ENCODE measurements around the gene NMB. TPM values are rescaled to one million over a fixed set of nuclear protein-coding genes. Genes with fewer than 3 reads are reported as not detected.

Gene NMB
- total and polyA plus RNA-seq, 2 of the 13 experiments (the other 11 are each of a cell fraction or from before 2014, with no cell fraction given), result 10.4 to 25.4 TPM

DNA sequence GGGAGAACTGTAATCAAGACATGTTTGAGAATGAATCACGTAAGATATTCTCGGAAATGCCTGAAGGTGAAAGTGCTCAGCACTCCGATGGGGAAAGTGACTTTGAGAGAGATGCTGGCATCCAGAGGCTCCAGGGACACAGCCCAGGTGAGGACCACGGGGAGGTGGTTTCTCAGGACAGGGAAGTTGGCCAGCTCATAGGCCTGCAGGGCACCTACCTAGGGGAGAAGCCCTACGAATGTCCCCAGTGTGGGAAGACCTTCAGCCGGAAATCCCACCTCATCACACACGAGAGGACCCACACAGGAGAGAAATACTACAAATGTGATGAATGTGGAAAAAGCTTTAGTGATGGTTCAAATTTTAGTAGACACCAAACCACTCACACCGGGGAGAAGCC lies 37.4 kb downstream of the NMB start:
- 99% methylated on average over 8 of the region's 8 CpGs for WGBS (ENCODE audit: low lambda C conversion rate)
- BruUV-seq (replicated peaks), result no TSS peak
- Histone ChIP-seq H2AFZ (ENCODE audit: low read length) (no peak overlapping the region), H3K4me2 (ENCODE audit: low read depth, low read length) (no peak overlapping the region), H3K27me3 (ENCODE audit: control insufficient read depth in 1 of 2, insufficient read depth in 2 of 2, low read length in 2 of 2) (no peaks in the 10 kb centered on the region), H3K4me3 (replicated peaks in 1 of 3; ENCODE audit: insufficient read depth in 1 of 3, low read depth in 2 of 3, low read length in 3 of 3) (no peak overlapping the region), H3K9me3 (ENCODE audit: low read length) (no peaks in the 10 kb centered on the region), H4K20me1 (ENCODE audit: insufficient read depth, low read length) (no peaks in the 10 kb centered on the region), H3K36me3 (replicated peaks in 1 of 2; ENCODE audit: control insufficient read depth in 1 of 2, insufficient read depth in 2 of 2, low read length in 2 of 2) (peaks cover 17 to 26% of the 10 kb centered on the region in 2 experiments), H3K79me2 (ENCODE audit: insufficient read depth, low read length) (peaks cover 4% of the 10 kb centered on the region), H3K9ac (ENCODE audit: insufficient read depth, low read depth, low read length) (no peak overlapping the region), H3K4me1 (ENCODE audit: insufficient read depth, low read length) (peaks cover 21% of the 10 kb centered on the region), H3K27ac (ENCODE audit: extremely low read length, insufficient read depth, low read length) (no peak overlapping the region)
- TF ChIP-seq PCBP1 (IDR thresholded peaks at IDR 0.05; ENCODE audit: borderline replicate concordance, low read depth, low read length) (no peak), PRPF4 (IDR thresholded peaks at IDR 0.05; ENCODE audit: low read depth, low read length, poor library complexity, severe bottlenecking) (no peak), ZSCAN12 (CRISPR knock-in tag; IDR thresholded peaks at IDR 0.05) (no peak), TERF1 (CRISPR knock-in tag; IDR thresholded peaks at IDR 0.05) (no peak), NCOA1 (CRISPR knock-in tag; IDR thresholded peaks at IDR 0.05) (no peak), ARHGAP35 (CRISPR knock-in tag; IDR thresholded peaks at IDR 0.05; ENCODE audit: borderline replicate concordance) (no peak), HCFC1 (IDR thresholded peaks at IDR 0.05; ENCODE audit: low read depth, low read length) (no peak), BCL6 (CRISPR knock-in tag; IDR thresholded peaks at IDR 0.05) (no peak), GTF3A (CRISPR knock-in tag; conservative IDR thresholded peaks at IDR 0.05) (no peak), ZNF12 (CRISPR knock-in tag; IDR thresholded peaks at IDR 0.05) (no peak)
- TF ChIP-seq, protein P1, sequence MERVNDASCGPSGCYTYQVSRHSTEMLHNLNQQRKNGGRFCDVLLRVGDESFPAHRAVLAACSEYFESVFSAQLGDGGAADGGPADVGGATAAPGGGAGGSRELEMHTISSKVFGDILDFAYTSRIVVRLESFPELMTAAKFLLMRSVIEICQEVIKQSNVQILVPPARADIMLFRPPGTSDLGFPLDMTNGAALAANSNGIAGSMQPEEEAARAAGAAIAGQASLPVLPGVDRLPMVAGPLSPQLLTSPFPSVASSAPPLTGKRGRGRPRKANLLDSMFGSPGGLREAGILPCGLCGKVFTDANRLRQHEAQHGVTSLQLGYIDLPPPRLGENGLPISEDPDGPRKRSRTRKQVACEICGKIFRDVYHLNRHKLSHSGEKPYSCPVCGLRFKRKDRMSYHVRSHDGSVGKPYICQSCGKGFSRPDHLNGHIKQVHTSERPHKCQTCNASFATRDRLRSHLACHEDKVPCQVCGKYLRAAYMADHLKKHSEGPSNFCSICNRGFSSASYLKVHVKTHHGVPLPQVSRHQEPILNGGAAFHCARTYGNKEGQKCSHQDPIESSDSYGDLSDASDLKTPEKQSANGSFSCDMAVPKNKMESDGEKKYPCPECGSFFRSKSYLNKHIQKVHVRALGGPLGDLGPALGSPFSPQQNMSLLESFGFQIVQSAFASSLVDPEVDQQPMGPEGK (CRISPR knock-in tag; IDR thresholded peaks at IDR 0.05), result no peak
- TF ChIP-seq, protein P2, sequence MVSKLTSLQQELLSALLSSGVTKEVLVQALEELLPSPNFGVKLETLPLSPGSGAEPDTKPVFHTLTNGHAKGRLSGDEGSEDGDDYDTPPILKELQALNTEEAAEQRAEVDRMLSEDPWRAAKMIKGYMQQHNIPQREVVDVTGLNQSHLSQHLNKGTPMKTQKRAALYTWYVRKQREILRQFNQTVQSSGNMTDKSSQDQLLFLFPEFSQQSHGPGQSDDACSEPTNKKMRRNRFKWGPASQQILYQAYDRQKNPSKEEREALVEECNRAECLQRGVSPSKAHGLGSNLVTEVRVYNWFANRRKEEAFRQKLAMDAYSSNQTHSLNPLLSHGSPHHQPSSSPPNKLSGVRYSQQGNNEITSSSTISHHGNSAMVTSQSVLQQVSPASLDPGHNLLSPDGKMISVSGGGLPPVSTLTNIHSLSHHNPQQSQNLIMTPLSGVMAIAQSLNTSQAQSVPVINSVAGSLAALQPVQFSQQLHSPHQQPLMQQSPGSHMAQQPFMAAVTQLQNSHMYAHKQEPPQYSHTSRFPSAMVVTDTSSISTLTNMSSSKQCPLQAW (CRISPR knock-in tag; IDR thresholded peaks at IDR 0.05), result no peak
- TF ChIP-seq, protein P3, sequence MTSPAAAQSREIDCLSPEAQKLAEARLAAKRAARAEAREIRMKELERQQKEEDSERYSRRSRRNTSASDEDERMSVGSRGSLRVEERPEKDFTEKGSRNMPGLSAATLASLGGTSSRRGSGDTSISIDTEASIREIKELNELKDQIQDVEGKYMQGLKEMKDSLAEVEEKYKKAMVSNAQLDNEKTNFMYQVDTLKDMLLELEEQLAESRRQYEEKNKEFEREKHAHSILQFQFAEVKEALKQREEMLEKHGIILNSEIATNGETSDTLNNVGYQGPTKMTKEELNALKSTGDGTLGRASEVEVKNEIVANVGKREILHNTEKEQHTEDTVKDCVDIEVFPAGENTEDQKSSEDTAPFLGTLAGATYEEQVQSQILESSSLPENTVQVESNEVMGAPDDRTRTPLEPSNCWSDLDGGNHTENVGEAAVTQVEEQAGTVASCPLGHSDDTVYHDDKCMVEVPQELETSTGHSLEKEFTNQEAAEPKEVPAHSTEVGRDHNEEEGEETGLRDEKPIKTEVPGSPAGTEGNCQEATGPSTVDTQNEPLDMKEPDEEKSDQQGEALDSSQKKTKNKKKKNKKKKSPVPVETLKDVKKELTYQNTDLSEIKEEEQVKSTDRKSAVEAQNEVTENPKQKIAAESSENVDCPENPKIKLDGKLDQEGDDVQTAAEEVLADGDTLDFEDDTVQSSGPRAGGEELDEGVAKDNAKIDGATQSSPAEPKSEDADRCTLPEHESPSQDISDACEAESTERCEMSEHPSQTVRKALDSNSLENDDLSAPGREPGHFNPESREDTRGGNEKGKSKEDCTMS (CRISPR knock-in tag; conservative IDR thresholded peaks at IDR 0.05), result no peak
- ChIA-PET POLR2A (interaction anchor here (1.2 to 2.7 kb wide), 2 partner anchors 10 to 33 kb away, joined by 3 to 16 read pairs; partner anchors contain the start of gene WDR73), CTCF (ENCODE audit: low intra/inter-chr PET ratio, low total read pairs) (no interaction called here)
- in situ Hi-C loops (cut with HindIII; ENCODE audit: extremely low pct_ligation_motif_present, low pct_unique_long_range_greater_than_20kb), result no loop called here
- DNase-seq (ENCODE audit: low spot score), result no peak
- ATAC-seq, result no peak
- intact Hi-C loops (cut with micrococcal nuclease; ENCODE audit: unreplicated experiment), result no loop called here
- no peak for FAIRE-seq
